ENCODE results near the gene SYT2. TPM values are rescaled to one million over a fixed set of nuclear protein-coding genes. Genes with fewer than 3 reads are reported as not detected.

Gene SYT2
- total and polyA plus RNA-seq, 2 donors from 2014 or later, result 0.15 to 0.19 TPM

DNA sequence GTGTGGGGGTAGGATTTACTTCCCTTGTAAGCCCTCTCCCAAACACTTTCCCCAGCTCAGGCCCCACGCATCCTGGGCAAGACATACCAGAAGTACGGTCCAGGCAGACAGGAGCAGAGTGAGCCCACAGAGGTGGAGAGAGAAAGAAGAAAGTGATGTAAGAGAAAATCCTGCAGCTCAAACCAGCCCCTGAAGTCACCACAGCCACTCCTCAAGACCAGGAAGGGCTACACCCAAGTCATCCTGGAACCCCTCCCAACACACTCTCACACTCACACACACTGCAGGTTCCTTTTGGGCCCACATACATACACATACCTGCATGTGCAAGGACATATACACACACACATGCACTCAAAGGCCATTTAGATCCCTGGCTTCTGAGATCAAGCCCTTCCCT, 106.8 kb downstream of the SYT2 start:
- intact Hi-C loops (cut with DNase I), result no loop called here
- Histone ChIP-seq H3K9me3 (ENCODE audit: control insufficient read depth in 2 of 3, insufficient read depth in 1 of 3, low read length in 3 of 3) (no peaks in the 10 kb centered on the region), H3K27ac (ENCODE audit: low read depth in 2 of 2, low read length in 2 of 2) (no peak overlapping the region), H3K4me1 (ENCODE audit: control insufficient read depth in 2 of 3, insufficient read depth in 2 of 3, low read depth in 1 of 3, low read length in 3 of 3) (no peaks in the 10 kb centered on the region), H3K36me3 (ENCODE audit: control insufficient read depth in 2 of 3, insufficient read depth in 3 of 3, low read length in 3 of 3) (no peaks in the 10 kb centered on the region), H3K9ac (ENCODE audit: low read length in 3 of 3) (no peak overlapping the region), H3K4me3 (ENCODE audit: low read length in 3 of 3) (no peak overlapping the region), H3K27me3 (ENCODE audit: control insufficient read depth, insufficient read depth, low read length) (no peaks in the 10 kb centered on the region)
- FAIRE-seq (no peak), DNase-seq (no peak)
- TF ChIP-seq, protein P1, sequence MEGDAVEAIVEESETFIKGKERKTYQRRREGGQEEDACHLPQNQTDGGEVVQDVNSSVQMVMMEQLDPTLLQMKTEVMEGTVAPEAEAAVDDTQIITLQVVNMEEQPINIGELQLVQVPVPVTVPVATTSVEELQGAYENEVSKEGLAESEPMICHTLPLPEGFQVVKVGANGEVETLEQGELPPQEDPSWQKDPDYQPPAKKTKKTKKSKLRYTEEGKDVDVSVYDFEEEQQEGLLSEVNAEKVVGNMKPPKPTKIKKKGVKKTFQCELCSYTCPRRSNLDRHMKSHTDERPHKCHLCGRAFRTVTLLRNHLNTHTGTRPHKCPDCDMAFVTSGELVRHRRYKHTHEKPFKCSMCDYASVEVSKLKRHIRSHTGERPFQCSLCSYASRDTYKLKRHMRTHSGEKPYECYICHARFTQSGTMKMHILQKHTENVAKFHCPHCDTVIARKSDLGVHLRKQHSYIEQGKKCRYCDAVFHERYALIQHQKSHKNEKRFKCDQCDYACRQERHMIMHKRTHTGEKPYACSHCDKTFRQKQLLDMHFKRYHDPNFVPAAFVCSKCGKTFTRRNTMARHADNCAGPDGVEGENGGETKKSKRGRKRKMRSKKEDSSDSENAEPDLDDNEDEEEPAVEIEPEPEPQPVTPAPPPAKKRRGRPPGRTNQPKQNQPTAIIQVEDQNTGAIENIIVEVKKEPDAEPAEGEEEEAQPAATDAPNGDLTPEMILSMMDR (IDR thresholded peaks at IDR 0.05; ENCODE audit: borderline replicate concordance, extremely low read depth, insufficient read depth), result no peak

DNA sequence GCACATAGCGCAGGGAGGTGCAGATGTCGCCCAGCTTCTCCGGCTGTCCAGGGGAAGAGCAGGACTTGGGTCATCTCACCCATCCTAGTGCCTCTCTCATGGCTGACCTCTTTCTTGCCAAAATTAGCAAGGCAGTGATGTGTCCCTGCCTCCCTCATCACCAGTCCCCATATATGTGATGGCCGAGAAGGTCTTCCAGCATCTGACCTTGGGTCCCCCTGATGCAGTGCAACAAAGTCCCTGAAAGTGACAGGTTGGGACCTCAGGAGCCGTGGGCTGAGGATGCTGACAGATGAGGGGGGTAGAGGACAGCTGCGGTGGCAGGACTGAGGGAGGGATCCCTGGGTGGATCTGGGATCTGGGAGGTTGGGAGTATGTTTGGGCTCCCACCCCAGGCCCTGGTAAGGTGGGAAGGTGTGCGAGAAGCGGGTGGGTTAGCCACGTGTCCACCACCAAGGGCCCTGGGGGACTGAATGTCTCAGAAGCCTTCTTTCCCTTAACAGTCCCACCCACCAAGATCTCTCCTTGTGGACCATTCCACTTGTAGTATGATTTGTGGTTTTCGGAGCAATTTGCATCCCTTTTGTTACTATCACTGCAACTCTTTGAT, 109.7 kb downstream of the SYT2 start:
- no peaks in the 10 kb centered on the region for H3K36me3 ChIP-seq (ENCODE audit: control insufficient read depth in 2 of 3, insufficient read depth in 3 of 3, low read length in 3 of 3)
- no peak overlapping the region for H3K9ac ChIP-seq (ENCODE audit: low read length in 3 of 3)
- FAIRE-seq, result no peak
- H3K27me3 ChIP-seq (ENCODE audit: control insufficient read depth, insufficient read depth, low read length), result no peaks in the 10 kb centered on the region
- H3K27ac ChIP-seq (ENCODE audit: low read depth in 2 of 2, low read length in 2 of 2), result no peak overlapping the region
- no peak for DNase-seq
- intact Hi-C loops (cut with DNase I), result no loop called here
- no peak overlapping the region for H3K4me3 ChIP-seq (ENCODE audit: low read length in 3 of 3)
- no peaks in the 10 kb centered on the region for H3K9me3 ChIP-seq (ENCODE audit: control insufficient read depth in 2 of 3, insufficient read depth in 1 of 3, low read length in 3 of 3)
- TF ChIP-seq, protein P1 (IDR thresholded peaks at IDR 0.05; ENCODE audit: borderline replicate concordance, extremely low read depth, insufficient read depth), result no peak
- H3K4me1 ChIP-seq (ENCODE audit: control insufficient read depth in 2 of 3, insufficient read depth in 2 of 3, low read depth in 1 of 3, low read length in 3 of 3), result no peaks in the 10 kb centered on the region

DNA sequence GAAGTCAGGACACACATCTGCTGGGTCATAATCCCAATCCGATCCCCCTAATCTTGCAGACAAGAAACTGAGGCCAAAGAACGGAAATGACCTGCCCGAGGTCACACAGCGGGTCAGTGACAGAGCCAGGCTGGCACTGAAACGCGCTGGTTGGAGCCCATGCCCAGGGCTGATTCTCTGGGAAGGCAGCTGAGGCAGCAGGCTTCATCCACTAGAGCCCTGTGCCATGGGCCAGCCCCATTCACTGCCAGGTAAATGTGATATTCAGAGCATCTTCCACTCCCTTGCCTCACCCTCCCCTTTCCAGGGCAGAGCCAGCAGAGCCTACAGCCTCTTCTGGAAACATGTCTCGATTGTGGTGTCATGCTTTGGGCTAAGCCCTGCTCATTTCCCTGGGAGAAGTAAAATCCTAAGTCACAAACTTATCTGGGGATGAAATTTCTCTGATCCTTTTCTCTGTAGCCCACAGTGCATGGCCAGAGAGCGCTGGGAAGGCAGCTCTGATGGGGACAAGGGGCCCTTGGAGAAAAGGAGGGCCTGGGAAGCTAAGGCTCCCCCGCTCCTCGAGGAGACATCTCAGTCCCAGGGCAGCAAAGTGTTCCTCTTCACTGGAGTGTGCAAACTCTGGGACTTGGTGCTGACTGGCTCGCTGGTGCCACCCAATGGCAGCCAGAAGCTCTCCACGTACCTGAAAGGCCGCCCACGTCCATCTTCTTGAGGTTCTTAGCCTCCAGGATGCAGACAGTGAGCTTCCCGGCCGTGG, 110.4 kb downstream of the SYT2 start:
- Histone ChIP-seq H3K36me3 (ENCODE audit: control insufficient read depth in 2 of 3, insufficient read depth in 3 of 3, low read length in 3 of 3) (no peaks in the 10 kb centered on the region), H3K4me1 (ENCODE audit: control insufficient read depth in 2 of 3, insufficient read depth in 2 of 3, low read depth in 1 of 3, low read length in 3 of 3) (no peaks in the 10 kb centered on the region), H3K27ac (ENCODE audit: low read depth in 2 of 2, low read length in 2 of 2) (no peak overlapping the region), H3K4me3 (ENCODE audit: low read length in 3 of 3) (no peak overlapping the region), H3K9ac (ENCODE audit: low read length in 3 of 3) (no peak overlapping the region), H3K27me3 (ENCODE audit: control insufficient read depth, insufficient read depth, low read length) (no peaks in the 10 kb centered on the region), H3K9me3 (ENCODE audit: control insufficient read depth in 2 of 3, insufficient read depth in 1 of 3, low read length in 3 of 3) (no peaks in the 10 kb centered on the region)
- TF ChIP-seq, protein P1 (IDR thresholded peaks at IDR 0.05; ENCODE audit: borderline replicate concordance, extremely low read depth, insufficient read depth), result peak; percentile 77
- FAIRE-seq (no peak), DNase-seq (peak; percentile 82 to 87 (median 85))
- intact Hi-C loops (cut with DNase I), result no loop called here
